ENCODE measurements around the gene FERMT3.
"Not testable (repeated sequence)": the region's sequence is repeated elsewhere in the genome, so short reads cannot be mapped to it uniquely, and the experiment has no call there.

FERMT3 gene

DNA sequence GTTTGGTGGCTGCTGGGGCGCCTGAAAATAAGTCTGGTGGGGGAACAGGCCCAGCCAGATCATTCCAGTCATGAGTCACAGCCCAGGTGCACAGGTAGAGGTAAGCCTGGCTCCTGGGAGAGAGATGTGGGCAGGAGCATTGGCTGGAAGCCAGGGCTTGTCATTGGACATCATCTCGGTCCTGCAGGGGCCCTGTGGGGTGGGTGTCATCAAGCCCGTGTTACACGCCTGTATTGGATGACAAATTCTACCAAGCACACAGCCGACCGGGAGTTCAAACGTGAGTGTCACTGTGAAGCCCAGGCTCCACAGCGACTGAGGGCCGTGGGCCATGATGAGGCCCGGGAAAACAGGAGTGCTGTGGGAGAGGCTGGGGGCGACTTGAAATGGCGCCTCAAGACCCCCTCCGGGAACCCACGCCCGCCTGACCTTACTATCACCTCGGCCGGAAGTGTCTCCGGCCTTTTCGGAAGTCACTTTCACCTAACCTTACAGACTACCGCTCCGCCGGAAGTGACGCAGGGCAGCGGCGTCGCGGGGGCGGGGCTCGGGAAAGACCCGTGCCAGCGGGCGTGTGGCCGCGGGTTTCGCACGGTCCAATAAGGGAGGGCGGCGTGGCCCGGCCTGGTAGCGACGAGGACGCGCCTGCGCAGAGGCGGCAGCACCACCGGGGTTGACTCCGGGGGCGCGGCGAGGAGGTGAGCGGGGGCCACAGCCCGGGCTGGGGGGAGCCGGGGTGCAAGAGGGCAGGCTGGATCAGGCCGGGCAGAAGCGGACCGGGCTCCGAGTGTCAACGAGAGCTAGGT, 34.1 kb downstream of the FERMT3 start, which contains the start of gene FKBP2:
FKBP2 (plus strand) TSS at position 661 of the 806 bp plus-strand sequence. CDS start 1,293 bp downstream, outside the sequence.
- H3K27me3 ChIP-seq (replicated peaks; ENCODE audit: control insufficient read depth, insufficient read depth, low read length), result no peaks in the 10 kb centered on the region
- DNase-seq (ENCODE audit: low read depth), result peak; percentile 99
- peaks cover 34% of the 10 kb centered on the region for H3K36me3 ChIP-seq (ENCODE audit: control insufficient read depth, insufficient read depth, low read length, severe bottlenecking)
- H3K4me1 ChIP-seq (ENCODE audit: control insufficient read depth, insufficient read depth, low read length), result peaks cover 37% of the 10 kb centered on the region
- peak within 1 kb of the TSS; percentile 90 for H3K4me3 ChIP-seq (ENCODE audit: low read length)
- no peaks in the 10 kb centered on the region for H3K9me3 ChIP-seq (ENCODE audit: control insufficient read depth, low read length)
- H3K9ac ChIP-seq (ENCODE audit: low read length), result peak within 1 kb of the TSS; percentile 96

DNA sequence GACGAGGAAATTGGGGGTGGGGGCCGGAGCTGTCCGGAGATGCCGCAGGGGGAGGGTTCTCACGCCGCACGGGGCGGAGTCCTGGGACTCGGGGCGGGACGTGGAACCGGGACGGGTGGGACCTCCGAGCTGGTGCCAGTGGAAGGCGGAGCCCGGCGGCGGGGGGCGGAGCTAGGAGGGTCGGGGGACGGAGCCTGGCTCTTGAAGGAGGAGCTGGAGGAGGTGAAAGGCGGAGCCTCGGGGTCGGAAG, 34.6 kb downstream of the FERMT3 start:
- H3K4me1 ChIP-seq (ENCODE audit: control insufficient read depth, insufficient read depth, low read length), result peaks cover 35% of the 10 kb centered on the region
- H3K27me3 ChIP-seq (replicated peaks; ENCODE audit: control insufficient read depth, insufficient read depth, low read length), result no peaks in the 10 kb centered on the region
- H3K9me3 ChIP-seq (ENCODE audit: control insufficient read depth, low read length), result no peaks in the 10 kb centered on the region
- peak; percentile 100 for DNase-seq (ENCODE audit: low read depth)
- H3K4me3 ChIP-seq (ENCODE audit: low read length), result peak overlapping the region; percentile 90
- peak overlapping the region; percentile 96 for H3K9ac ChIP-seq (ENCODE audit: low read length)
- peaks cover 32% of the 10 kb centered on the region for H3K36me3 ChIP-seq (ENCODE audit: control insufficient read depth, insufficient read depth, low read length, severe bottlenecking)

DNA sequence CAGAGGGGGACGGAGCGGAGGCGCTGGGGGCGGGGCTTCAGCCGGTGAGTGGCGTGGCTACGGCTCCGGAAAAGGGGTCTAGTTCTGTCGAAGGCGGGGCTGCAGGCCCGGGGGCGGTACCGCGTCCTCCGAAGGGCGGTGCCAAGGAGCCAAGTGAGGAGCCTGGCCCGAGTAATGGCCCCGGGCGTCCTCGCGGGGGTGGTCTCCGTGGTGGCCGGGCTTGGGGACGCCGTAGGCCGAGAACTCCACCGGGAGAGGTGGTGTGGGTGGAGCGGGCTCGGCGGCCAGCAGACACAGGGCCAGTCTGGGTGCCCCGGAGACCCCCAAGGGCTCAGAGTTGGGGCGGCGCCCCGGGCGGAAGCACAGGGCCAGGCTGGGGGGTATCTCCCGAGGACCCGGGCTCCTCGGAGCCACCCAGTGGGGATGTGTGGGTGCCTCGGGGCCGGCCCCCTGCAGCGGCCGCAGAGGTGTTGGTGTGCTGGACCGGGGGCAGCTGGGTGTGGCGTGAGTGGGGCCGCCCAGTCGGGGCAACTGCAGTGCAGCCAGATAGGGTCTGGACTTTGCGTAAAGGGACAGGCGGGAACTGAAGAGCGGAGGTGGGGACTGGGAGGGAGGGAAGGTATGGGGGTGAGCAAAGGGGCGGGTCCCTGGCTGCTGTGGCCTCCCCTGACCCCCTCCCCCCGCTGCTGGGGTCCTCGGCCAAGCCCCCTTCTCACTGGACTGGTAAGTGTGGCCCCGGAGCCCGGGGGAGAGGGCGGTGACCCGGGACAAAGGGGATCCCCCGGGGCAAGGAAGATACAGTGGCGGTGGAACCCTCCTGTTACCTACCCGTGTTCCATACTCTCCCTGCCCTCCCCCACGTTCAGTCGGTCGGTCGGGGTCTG, 35.2 kb downstream of the FERMT3 start:
- peak; percentile 59 for DNase-seq (ENCODE audit: low read depth)
- Histone ChIP-seq H3K36me3 (ENCODE audit: control insufficient read depth, insufficient read depth, low read length, severe bottlenecking) (peaks cover 32% of the 10 kb centered on the region), H3K9ac (ENCODE audit: low read length) (peak overlapping the region; percentile 95), H3K9me3 (ENCODE audit: control insufficient read depth, low read length) (no peaks in the 10 kb centered on the region), H3K4me3 (ENCODE audit: low read length) (peak overlapping the region; percentile 90), H3K4me1 (ENCODE audit: control insufficient read depth, insufficient read depth, low read length) (peaks cover 35% of the 10 kb centered on the region), H3K27me3 (replicated peaks; ENCODE audit: control insufficient read depth, insufficient read depth, low read length) (no peaks in the 10 kb centered on the region)

DNA sequence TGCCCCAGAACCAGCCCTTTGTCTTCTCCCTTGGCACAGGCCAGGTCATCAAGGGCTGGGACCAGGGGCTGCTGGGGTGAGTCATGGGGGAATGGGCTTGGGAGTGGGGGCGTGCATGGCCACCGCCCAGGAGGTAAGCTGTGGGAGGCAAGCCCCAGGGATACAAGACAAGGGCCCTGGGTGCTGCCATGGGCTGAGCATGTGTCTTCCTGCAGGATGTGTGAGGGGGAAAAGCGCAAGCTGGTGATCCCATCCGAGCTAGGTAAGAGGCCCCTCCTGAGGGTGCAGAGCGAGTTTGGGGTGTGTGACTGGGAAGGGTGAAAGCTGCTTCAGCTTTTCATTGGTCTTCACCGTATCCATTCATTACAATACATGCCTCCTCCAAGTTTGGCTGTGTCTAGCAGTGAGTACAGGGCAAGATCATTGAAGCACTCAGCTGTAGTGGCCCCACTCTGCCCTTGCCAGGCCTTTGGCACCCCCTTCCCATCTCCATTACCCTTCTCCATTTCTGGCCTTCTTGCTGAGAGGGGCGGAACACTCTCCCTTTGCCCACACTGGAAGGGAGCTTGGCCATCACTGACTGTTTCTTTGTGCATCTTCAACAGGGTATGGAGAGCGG, 36.8 kb downstream of the FERMT3 start:
- Histone ChIP-seq H3K9me3 (ENCODE audit: control insufficient read depth, low read length) (no peaks in the 10 kb centered on the region), H3K27me3 (replicated peaks; ENCODE audit: control insufficient read depth, insufficient read depth, low read length) (no peaks in the 10 kb centered on the region), H3K9ac (ENCODE audit: low read length) (peak overlapping the region; percentile 95), H3K4me1 (ENCODE audit: control insufficient read depth, insufficient read depth, low read length) (peaks cover 43% of the 10 kb centered on the region), H3K36me3 (ENCODE audit: control insufficient read depth, insufficient read depth, low read length, severe bottlenecking) (peaks cover 21% of the 10 kb centered on the region), H3K4me3 (ENCODE audit: low read length) (peak overlapping the region; percentile 90)
- DNase-seq (ENCODE audit: low read depth), result no peak

DNA sequence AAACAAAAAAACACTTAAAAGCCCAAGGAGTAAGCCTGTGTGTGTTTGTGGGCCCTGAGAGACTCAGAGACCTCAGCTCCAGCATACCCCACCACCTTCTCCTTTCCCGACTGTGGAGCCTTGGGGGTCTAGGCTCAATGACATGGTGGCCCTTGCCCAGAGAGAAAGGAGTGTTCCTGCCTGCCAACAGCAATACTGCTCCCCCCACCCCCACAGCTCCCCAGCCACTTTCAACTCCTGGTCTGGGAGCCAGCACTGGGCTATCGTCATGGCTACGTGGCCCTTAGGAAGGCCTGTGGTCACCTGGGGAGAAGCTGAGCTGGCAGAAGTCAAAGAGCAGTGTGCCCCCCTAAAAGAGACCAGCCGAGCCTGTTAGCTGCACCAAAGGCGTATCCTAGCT, 37.6 kb downstream of the FERMT3 start:
- Histone ChIP-seq H3K27me3 (replicated peaks; ENCODE audit: control insufficient read depth, insufficient read depth, low read length) (no peaks in the 10 kb centered on the region), H3K9ac (ENCODE audit: low read length) (peak overlapping the region; percentile 34), H3K4me1 (ENCODE audit: control insufficient read depth, insufficient read depth, low read length) (peaks cover 43% of the 10 kb centered on the region), H3K9me3 (ENCODE audit: control insufficient read depth, low read length) (no peaks in the 10 kb centered on the region), H3K36me3 (ENCODE audit: control insufficient read depth, insufficient read depth, low read length, severe bottlenecking) (peaks cover 14% of the 10 kb centered on the region), H3K4me3 (ENCODE audit: low read length) (no peak overlapping the region)
- no peak for DNase-seq (ENCODE audit: low read depth)

DNA sequence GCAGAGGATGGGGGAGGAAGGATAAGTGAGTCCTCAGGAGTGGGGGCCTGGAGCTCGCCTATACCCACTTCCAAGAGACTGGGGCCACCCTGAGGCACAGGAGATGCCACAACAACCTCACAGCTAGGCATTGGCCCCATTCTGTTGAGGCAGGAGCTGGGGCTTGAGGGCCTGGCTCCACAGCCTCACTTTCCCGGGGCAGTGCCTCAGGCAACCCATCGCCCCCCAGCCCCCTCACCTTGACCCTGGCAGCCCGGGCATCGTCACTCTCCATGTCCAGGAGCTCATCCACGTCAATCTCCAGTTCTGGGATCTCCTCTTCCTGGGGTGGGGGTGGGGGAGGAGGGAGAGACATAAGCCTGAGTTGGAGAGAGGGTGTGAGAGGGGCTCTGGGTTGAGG, 38.4 kb downstream of the FERMT3 start:
- Histone ChIP-seq H3K36me3 (ENCODE audit: control insufficient read depth, insufficient read depth, low read length, severe bottlenecking) (peaks cover 14% of the 10 kb centered on the region), H3K4me3 (ENCODE audit: low read length) (peak overlapping the region; percentile 94), H3K9ac (ENCODE audit: low read length) (peak overlapping the region; percentile 98), H3K4me1 (ENCODE audit: control insufficient read depth, insufficient read depth, low read length) (peaks cover 42% of the 10 kb centered on the region), H3K9me3 (ENCODE audit: control insufficient read depth, low read length) (no peaks in the 10 kb centered on the region), H3K27me3 (replicated peaks; ENCODE audit: control insufficient read depth, insufficient read depth, low read length) (no peaks in the 10 kb centered on the region)
- no peak for DNase-seq (ENCODE audit: low read depth)

DNA sequence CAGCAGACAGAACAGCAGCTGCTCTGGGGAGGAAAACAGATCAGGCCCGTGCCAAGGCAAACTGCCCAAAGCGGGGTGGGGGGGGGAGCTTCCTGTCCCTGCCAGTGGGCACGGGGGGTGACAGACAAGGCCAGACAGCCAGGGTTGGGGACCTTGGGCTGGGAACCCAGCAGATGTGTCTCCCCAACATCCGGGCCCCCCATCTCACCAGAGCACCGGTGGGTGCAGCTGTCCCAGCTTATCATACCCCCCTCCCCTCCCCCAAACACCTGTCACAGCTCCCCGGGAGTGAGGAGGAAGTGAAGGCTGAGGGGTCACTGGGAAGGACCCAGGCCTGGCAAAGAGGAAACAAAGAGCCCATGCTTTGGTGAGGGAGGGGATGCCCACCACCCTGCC, 38.9 kb downstream of the FERMT3 start:
- Histone ChIP-seq H3K4me1 (ENCODE audit: control insufficient read depth, insufficient read depth, low read length) (peaks cover 38% of the 10 kb centered on the region), H3K4me3 (ENCODE audit: low read length) (peak overlapping the region; percentile 94), H3K36me3 (ENCODE audit: control insufficient read depth, insufficient read depth, low read length, severe bottlenecking) (peaks cover 14% of the 10 kb centered on the region), H3K27me3 (replicated peaks; ENCODE audit: control insufficient read depth, insufficient read depth, low read length) (no peaks in the 10 kb centered on the region), H3K9me3 (ENCODE audit: control insufficient read depth, low read length) (no peaks in the 10 kb centered on the region), H3K9ac (ENCODE audit: low read length) (peak overlapping the region; percentile 98)
- DNase-seq (ENCODE audit: low read depth), result no peak

DNA sequence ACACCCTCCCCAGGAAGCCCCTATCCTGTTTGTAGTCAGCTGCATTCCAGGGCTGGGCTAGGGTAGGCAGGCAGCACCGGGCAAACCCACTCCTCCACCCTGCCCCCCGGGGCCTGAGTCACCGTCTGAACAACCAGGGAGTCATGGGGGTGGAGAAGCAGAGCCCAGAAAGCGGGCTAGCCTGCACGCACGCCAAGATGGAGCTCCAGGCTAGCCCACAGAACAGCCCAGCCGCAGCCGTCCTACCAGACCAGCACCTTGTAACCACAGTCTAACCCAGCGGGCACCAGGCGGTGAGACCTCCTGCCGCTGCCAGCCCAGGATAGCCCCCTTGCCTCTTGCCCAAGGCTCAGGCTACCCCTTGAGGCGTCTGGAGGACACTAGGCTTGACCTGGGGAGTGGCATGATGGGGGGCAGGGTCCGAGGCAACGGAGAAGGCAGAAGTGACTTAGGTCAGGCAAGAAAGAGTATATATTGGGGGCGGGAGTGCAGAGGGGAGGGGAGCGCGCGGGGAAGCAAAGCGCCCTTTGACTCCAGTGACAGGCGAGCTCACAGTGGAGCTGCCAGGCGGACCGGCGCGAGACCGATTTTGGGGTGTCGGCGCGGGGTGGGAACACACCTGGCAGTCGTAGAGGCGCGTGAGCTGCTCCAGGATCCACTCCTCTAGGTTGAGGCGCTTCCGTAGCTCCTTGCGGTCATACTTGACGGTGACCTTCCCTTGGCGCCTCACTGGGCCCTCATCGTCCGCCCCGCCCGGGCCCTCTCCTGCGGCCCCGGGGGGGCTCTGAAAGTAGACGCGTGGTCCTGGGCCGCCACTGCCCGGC, 39.5 kb downstream of the FERMT3 start:
- H3K36me3 ChIP-seq (ENCODE audit: control insufficient read depth, insufficient read depth, low read length, severe bottlenecking), result peaks cover 14% of the 10 kb centered on the region
- peaks cover 38% of the 10 kb centered on the region for H3K4me1 ChIP-seq (ENCODE audit: control insufficient read depth, insufficient read depth, low read length)
- peak overlapping the region; percentile 98 for H3K9ac ChIP-seq (ENCODE audit: low read length)
- no peaks in the 10 kb centered on the region for H3K27me3 ChIP-seq (replicated peaks; ENCODE audit: control insufficient read depth, insufficient read depth, low read length)
- peak overlapping the region; percentile 94 for H3K4me3 ChIP-seq (ENCODE audit: low read length)
- H3K9me3 ChIP-seq (ENCODE audit: control insufficient read depth, low read length), result no peaks in the 10 kb centered on the region
- peak; percentile 91 for DNase-seq (ENCODE audit: low read depth)

DNA sequence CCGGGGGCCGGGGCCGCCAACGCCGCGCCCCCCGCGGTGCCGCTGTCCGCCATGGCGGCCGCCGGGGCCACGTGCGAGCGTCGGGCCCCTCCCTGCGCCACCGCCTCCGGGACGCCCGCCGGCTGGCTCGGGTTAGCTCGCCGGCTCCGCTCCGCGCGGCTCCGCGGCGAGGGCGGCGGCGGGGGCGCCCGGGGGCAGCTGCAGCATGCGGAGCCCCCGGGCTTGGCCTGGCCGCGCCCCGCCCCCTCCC, 40.0 kb downstream of the FERMT3 start:
- DNase-seq (ENCODE audit: low read depth), result not testable (repeated sequence)

DNA sequence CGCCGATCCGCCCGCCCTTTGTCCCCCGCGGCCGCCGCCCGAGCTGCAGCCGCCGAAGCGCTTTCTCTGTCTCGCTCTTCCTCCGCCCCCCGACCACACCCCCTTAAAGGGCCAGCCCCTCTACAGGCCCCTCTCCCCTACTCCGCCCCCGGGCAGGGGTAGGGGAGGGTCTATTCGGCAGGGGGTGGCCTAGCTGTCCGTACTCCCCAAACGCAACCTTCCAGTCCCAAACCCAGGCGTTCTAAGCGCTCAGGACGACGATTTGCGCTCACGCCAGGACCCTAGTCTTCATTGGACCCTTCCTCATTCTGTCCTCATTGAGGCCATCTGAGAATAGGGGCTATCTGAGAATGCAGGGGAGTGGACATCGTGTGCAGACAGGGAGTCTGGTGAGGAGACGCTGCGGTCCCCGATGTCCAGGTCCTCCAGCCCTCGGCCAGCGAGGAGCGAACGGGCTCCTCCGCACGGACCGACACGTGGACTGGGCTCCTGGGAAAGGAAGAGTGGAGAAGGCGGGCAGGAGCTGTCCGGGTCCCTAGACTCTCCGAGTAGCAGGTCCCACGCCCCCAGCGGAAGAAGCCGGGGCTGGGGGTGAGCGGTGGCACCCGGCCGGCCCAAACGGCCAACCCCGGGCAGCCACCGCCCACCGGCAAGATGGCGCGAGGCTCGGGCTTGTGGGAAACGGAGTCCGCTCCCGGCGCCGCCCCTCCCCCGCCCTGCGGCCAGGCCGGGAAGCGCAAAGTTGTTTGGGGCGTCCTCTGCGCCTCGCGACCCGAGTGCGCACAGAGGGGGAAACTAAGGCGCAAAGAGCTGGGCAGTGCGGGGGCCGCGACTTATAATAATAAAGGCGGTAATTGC, 40.6 kb downstream of the FERMT3 start, which contains the start of gene PPP1R14B:
PPP1R14B (minus strand) TSS at position 73 of the 858 bp plus-strand sequence. CDS start 270 bp downstream, outside the sequence.
- Histone ChIP-seq H3K4me3 (ENCODE audit: low read length) (peak within 1 kb of the TSS; percentile 94), H3K27me3 (replicated peaks; ENCODE audit: control insufficient read depth, insufficient read depth, low read length) (no peaks in the 10 kb centered on the region), H3K4me1 (ENCODE audit: control insufficient read depth, insufficient read depth, low read length) (peaks cover 40% of the 10 kb centered on the region), H3K9ac (ENCODE audit: low read length) (peak within 1 kb of the TSS; percentile 98), H3K36me3 (ENCODE audit: control insufficient read depth, insufficient read depth, low read length, severe bottlenecking) (peaks cover 14% of the 10 kb centered on the region), H3K9me3 (ENCODE audit: control insufficient read depth, low read length) (no peaks in the 10 kb centered on the region)
- peak; percentile 94 for DNase-seq (ENCODE audit: low read depth)

More for the DNA sequence above, 40.0 kb downstream of the FERMT3 start:
- H3K9ac ChIP-seq (ENCODE audit: low read length), result peak overlapping the region; percentile 98
- H3K36me3 ChIP-seq (ENCODE audit: control insufficient read depth, insufficient read depth, low read length, severe bottlenecking), result peaks cover 14% of the 10 kb centered on the region
- H3K27me3 ChIP-seq (replicated peaks; ENCODE audit: control insufficient read depth, insufficient read depth, low read length); H3K9me3 ChIP-seq (ENCODE audit: control insufficient read depth, low read length): not testable (repeated sequence)
- peaks cover 38% of the 10 kb centered on the region for H3K4me1 ChIP-seq (ENCODE audit: control insufficient read depth, insufficient read depth, low read length)
- peak overlapping the region; percentile 94 for H3K4me3 ChIP-seq (ENCODE audit: low read length)

Measured in adipocyte (in vitro differentiated cells).